OCI-LY1 (cell line): ENCODE measurements around the gene NRP1.

Experiments used
- CTCF ChIP-seq: fragments of 200-600 bp; sonication (generic), shearing (Covaris generic); IDR thresholded peaks from 2 replicates; pipeline ENCODE4 v1.5.1; 2017; ENCODE audit warnings: mild to moderate bottlenecking, antibody characterized with exemption, low read length, moderate library complexity, mixed read lengths
- EZH2 ChIP-seq: fragments of 200-600 bp; sonication (generic), shearing (Covaris generic); IDR thresholded peaks from 2 replicates; pipeline ENCODE4 v1.8.0; 2017; ENCODE audit warnings: borderline replicate concordance, mixed run types, mild to moderate bottlenecking, antibody characterized with exemption, low read length, moderate library complexity, mixed read lengths

GRCh38 chr10:33199731-33200232 lies 134.7 kb downstream of the NRP1 start:
- TF ChIP-seq CTCF (no peak), EZH2 (no peak)
